HG02678 (cell line): ENCODE measurements around the gene ABAT.
"Not testable (repeated sequence)": the region's sequence is repeated elsewhere in the genome, so short reads cannot be mapped to it uniquely, and the experiment has no call there.

ENCODE experiments used
- ATAC-seq: cut with Tn5 transposase; IDR thresholded peaks from one replicate; pipeline ENCODE4 v1.9.1; 2021; ENCODE audit warnings: mild to moderate bottlenecking, moderate library complexity; ENCODE audit not compliant: unreplicated experiment

Gene ABAT

GRCh38 chr16:8774208-8774607 lies 99.8 kb downstream of the ABAT start:
- ATAC-seq = no peak

- ATAC-seq = no peak
Observed at GRCh38 chr16:8775359-8775758, 100.9 kb downstream of the ABAT start.

GRCh38 chr16:8776129-8776584 lies 101.7 kb downstream of the ABAT start:
- ATAC-seq = no peak

GRCh38 chr16:8777217-8777616 lies 102.8 kb downstream of the ABAT start:
- no peak for ATAC-seq

- no peak for ATAC-seq
Observed at GRCh38 chr16:8781797-8782196, 107.4 kb downstream of the ABAT start.

- no peak for ATAC-seq
Observed at GRCh38 chr16:8782673-8783072, 108.3 kb downstream of the ABAT start.

- ATAC-seq = no peak
Observed at GRCh38 chr16:8785408-8785807, 111.0 kb downstream of the ABAT start.

- not testable (repeated sequence) for ATAC-seq
Observed at GRCh38 chr16:8786316-8786715, 111.9 kb downstream of the ABAT start.

- no peak for ATAC-seq
Observed at GRCh38 chr16:8788578-8789172, 114.3 kb downstream of the ABAT start.

GRCh38 chr16:8795091-8795490 lies 120.7 kb downstream of the ABAT start:
- ATAC-seq = no peak

GRCh38 chr16:8795818-8796217 lies 121.4 kb downstream of the ABAT start:
- no peak for ATAC-seq

GRCh38 chr16:8796469-8797363 lies 122.3 kb downstream of the ABAT start:
- no peak for ATAC-seq

- peak; percentile 94 for ATAC-seq
Observed at GRCh38 chr16:8797364-8798173, 123.2 kb downstream of the ABAT start, which contains the start of the genes PMM2 and TMEM186. PMM2 (plus strand) TSS chr16:8797839; CDS start chr16:8797883, 44 bp downstream. TMEM186 (minus strand) TSS chr16:8797639; CDS start chr16:8797614, 25 bp downstream.

GRCh38 chr16:8798174-8798527 lies 123.7 kb downstream of the ABAT start:
- ATAC-seq = no peak

GRCh38 chr16:8798535-8799157 lies 124.2 kb downstream of the ABAT start:
- no peak for ATAC-seq

- ATAC-seq = no peak
Observed at GRCh38 chr16:8801701-8802100, 127.3 kb downstream of the ABAT start.

GRCh38 chr16:8803733-8804132 lies 129.3 kb downstream of the ABAT start:
- ATAC-seq = not testable (repeated sequence)

- ATAC-seq = no peak
Observed at GRCh38 chr16:8804313-8804712, 129.9 kb downstream of the ABAT start.

- ATAC-seq = no peak
Observed at GRCh38 chr16:8806272-8806983, 132.0 kb downstream of the ABAT start.

- no peak for ATAC-seq
Observed at GRCh38 chr16:8807189-8807588, 132.8 kb downstream of the ABAT start.
